KG1 (cell line): ENCODE results near the gene UBXN2A.
"Not testable (repeated sequence)": the region's sequence is repeated elsewhere in the genome, so short reads cannot be mapped to it uniquely, and the experiment has no call there.

Experiments
- DNase-seq: peaks from one replicate; lab custom pipeline; 2025; lab: John Stamatoyannopoulos, UW

Gene UBXN2A

GRCh38 chr2:24014902-24015301, 74.6 kb downstream of the UBXN2A start:
- not testable (repeated sequence) for DNase-seq

- no peak for DNase-seq
These were observed 75.5 kb downstream of the UBXN2A start for GRCh38 chr2:24015562-24016375.

GRCh38 chr2:24016376-24016761, 76.1 kb downstream of the UBXN2A start:
- DNase-seq: no peak

- no peak for DNase-seq
These were observed 76.8 kb downstream of the UBXN2A start for GRCh38 chr2:24016853-24017703.

- DNase-seq: no peak
These were observed 77.4 kb downstream of the UBXN2A start for GRCh38 chr2:24017711-24018110.

GRCh38 chr2:24018241-24018640, 78.0 kb downstream of the UBXN2A start:
- DNase-seq: no peak

- DNase-seq: no peak
These were observed 79.5 kb downstream of the UBXN2A start for GRCh38 chr2:24019729-24020128.

GRCh38 chr2:24020244-24020643, 80.0 kb downstream of the UBXN2A start:
- DNase-seq: no peak

- no peak for DNase-seq
These were observed 81.1 kb downstream of the UBXN2A start for GRCh38 chr2:24021122-24021998.

- DNase-seq: no peak
These were observed 82.2 kb downstream of the UBXN2A start for GRCh38 chr2:24022324-24022974.

- no peak for DNase-seq
These were observed 82.8 kb downstream of the UBXN2A start for GRCh38 chr2:24022975-24023575.

- DNase-seq: no peak
These were observed 83.8 kb downstream of the UBXN2A start for GRCh38 chr2:24024018-24024417.

GRCh38 chr2:24024996-24025663, 84.9 kb downstream of the UBXN2A start:
- no peak for DNase-seq

- no peak for DNase-seq
These were observed 86.0 kb downstream of the UBXN2A start for GRCh38 chr2:24026233-24026632.

GRCh38 chr2:24038786-24039499, 98.7 kb downstream of the UBXN2A start:
- no peak for DNase-seq

GRCh38 chr2:24040511-24040910, 100.2 kb downstream of the UBXN2A start:
- DNase-seq: no peak

GRCh38 chr2:24043133-24043532, 102.9 kb downstream of the UBXN2A start:
- DNase-seq: not testable (repeated sequence)

GRCh38 chr2:24045511-24046508, 105.5 kb downstream of the UBXN2A start:
- DNase-seq: no peak

- no peak for DNase-seq
These were observed 106.3 kb downstream of the UBXN2A start for GRCh38 chr2:24046599-24046929.
